Body of pancreas (tissue), 4 donors: ENCODE measurements around the gene GAD1. TPM values are rescaled to one million over a fixed set of nuclear protein-coding genes. Genes with fewer than 3 reads are reported as not detected.

Experiments
- ATAC-seq: fragments of 150-250 bp; one replicate; pipeline ENCODE4 v1.9.1; 2016
- DNase-seq, 4 donors: peaks; one replicate each; pipeline ENCODE4 v3.0.0-alpha.2; 2019
- H3K27ac ChIP-seq, 4 donors: fragments of 200-600 bp; sonication (generic); 1 replicate in 3 of 4; 2 replicates in 1 of 4; pipeline versions ENCODE4 v1.5.1 to v1.6.1; 2016 to 2019; ENCODE audit warnings: mild to moderate bottlenecking in 1 of 4, mixed read lengths in 1 of 4, moderate library complexity in 1 of 4
- H3K27me3 ChIP-seq, 2 donors: fragments of 200-600 bp; sonication (generic); one replicate each; pipeline ENCODE4 v1.6.0; 2016; ENCODE audit warnings: mild to moderate bottlenecking in 1 of 2
- H3K36me3 ChIP-seq, 2 donors: fragments of 200-600 bp; sonication (generic); replicated peaks in 1 of 2; 2 replicates each; pipeline ENCODE4 v1.5.1; 2016; ENCODE audit warnings: low read depth in 2 of 2; ENCODE audit not compliant: insufficient read depth in 1 of 2
- H3K4me1 ChIP-seq: fragments of 200-600 bp; sonication (generic); one replicate; pipeline ENCODE4 v1.6.0; 2016
- H3K4me3 ChIP-seq, 2 donors: fragments of 200-600 bp; sonication (generic); 1 replicate in 1 of 2; 2 replicates in 1 of 2; pipeline ENCODE4 v1.5.1; 2016 to 2019
- H3K9me3 ChIP-seq, 3 donors: fragments of 200-600 bp; sonication (generic); 1 replicate in 2 of 3; 2 replicates in 1 of 3; pipeline ENCODE4 v1.5.1; 2016
- CTCF ChIP-seq, 7 experiments: fragments of 450-650 bp in 4 of 7; fragments of 200-600 bp in 3 of 7; sonication (generic) in 3 of 7; IDR thresholded peaks; one replicate each; pipeline ENCODE4 v1.5.1; 2016 to 2019; ENCODE audit warnings: antibody characterized with exemption in 7 of 7
- POLR2A ChIP-seq, 3 donors: fragments of 450-650 bp; IDR thresholded peaks; one replicate each; pipeline ENCODE4 v1.6.1; 2016; ENCODE audit warnings: antibody characterized with exemption in 3 of 3, mild to moderate bottlenecking in 2 of 3
- WGBS, 2 donors: methylation state at CpG; one replicate each; pipeline ENCODE4 v1.1.5; 2017; 5-methylcytosine and 5-hydroxymethylcytosine counted together
- intact Hi-C: fragments of 100-400 bp; cut with DNase I; formaldehyde crosslinking; loops from one replicate; pipeline ENCODE4 v1.15.1; 2023
- total RNA-seq, 2 donors: library from RNA; depleted of rRNA; stranded (reverse); fragments of >200 nt; gene quantifications; one replicate each; pipeline ENCODE4 v1.1.0, GENCODE V29; 2016

GAD1 gene
- total RNA-seq, 2 donors from 2014 or later = not detected

GRCh38 chr2:170869036-170869435 is 52.3 kb downstream of the GAD1 start:
- no peak overlapping the region for H3K27ac ChIP-seq
- no peaks in the 10 kb centered on the region for H3K27me3 ChIP-seq
- H3K9me3 ChIP-seq = no peaks in the 10 kb centered on the region
- DNase-seq (no peak), ATAC-seq (no peak)
- TF ChIP-seq POLR2A (IDR thresholded peaks at IDR 0.05) = no peak
- no peak for TF ChIP-seq CTCF (IDR thresholded peaks at IDR 0.05)
- 68 to 85% methylated on average over 1 of the region's 1 CpG for WGBS, 2 donors
- no peaks in the 10 kb centered on the region for H3K36me3 ChIP-seq
- intact Hi-C loops = no loop called here
- peaks cover 9% of the 10 kb centered on the region for H3K4me1 ChIP-seq
- no peak overlapping the region for H3K4me3 ChIP-seq

- TF ChIP-seq POLR2A (IDR thresholded peaks at IDR 0.05) = no peak
- no peak for TF ChIP-seq CTCF (IDR thresholded peaks at IDR 0.05)
- WGBS, 2 donors = 79% methylated on average over 4 of the region's 4 CpGs
These were observed 52.8 kb downstream of the GAD1 start for GRCh38 chr2:170869461-170869860.

GRCh38 chr2:170873035-170873692 is 56.5 kb downstream of the GAD1 start:
- H3K9me3 ChIP-seq = no peaks in the 10 kb centered on the region
- ATAC-seq (peak; percentile 89), DNase-seq (peak; percentile 73 to 80 (median 78))
- no peak overlapping the region for H3K27ac ChIP-seq
- no peaks in the 10 kb centered on the region for H3K36me3 ChIP-seq
- no peak overlapping the region for H3K4me3 ChIP-seq
- 12 to 16% methylated on average over 13 of the region's 13 CpGs for WGBS, 2 donors
- intact Hi-C loops = no loop called here
- peaks cover 9% of the 10 kb centered on the region for H3K4me1 ChIP-seq
- TF ChIP-seq CTCF (IDR thresholded peaks at IDR 0.05) (peak; percentile 78 to 92 (median 83)), POLR2A (IDR thresholded peaks at IDR 0.05) (no peak)
- no peaks in the 10 kb centered on the region for H3K27me3 ChIP-seq

More at GRCh38 chr2:170869461-170869860, 52.8 kb downstream of the GAD1 start:
- no peak overlapping the region for H3K4me3 ChIP-seq
- DNase-seq (no peak), ATAC-seq (no peak)
- H3K36me3 ChIP-seq = no peaks in the 10 kb centered on the region
- no peaks in the 10 kb centered on the region for H3K9me3 ChIP-seq
- peaks cover 9% of the 10 kb centered on the region for H3K4me1 ChIP-seq
- no peaks in the 10 kb centered on the region for H3K27me3 ChIP-seq
- H3K27ac ChIP-seq = no peak overlapping the region
- intact Hi-C loops = no loop called here

- Histone ChIP-seq H3K27me3 (no peaks in the 10 kb centered on the region), H3K36me3 (no peaks in the 10 kb centered on the region), H3K4me3 (no peak overlapping the region), H3K4me1 (peaks cover 6% of the 10 kb centered on the region), H3K27ac (peak overlapping the region in 2 of 4 donors; percentile 6 to 46), H3K9me3 (no peaks in the 10 kb centered on the region)
- no peak for DNase-seq
- no peak for ATAC-seq
- intact Hi-C loops = no loop called here
- TF ChIP-seq CTCF (IDR thresholded peaks at IDR 0.05) = no peak
- no peak for TF ChIP-seq POLR2A (IDR thresholded peaks at IDR 0.05)
These were observed 61.4 kb downstream of the GAD1 start for GRCh38 chr2:170878066-170878465.

- TF ChIP-seq CTCF (IDR thresholded peaks at IDR 0.05) (no peak), POLR2A (IDR thresholded peaks at IDR 0.05) (no peak)
- Histone ChIP-seq H3K9me3 (no peaks in the 10 kb centered on the region), H3K36me3 (no peaks in the 10 kb centered on the region), H3K4me1 (peaks cover 1% of the 10 kb centered on the region), H3K27me3 (no peaks in the 10 kb centered on the region), H3K27ac (peak overlapping the region in 1 of 4 donors; percentile 46), H3K4me3 (no peak overlapping the region)
- WGBS, 2 donors = 57 to 88% methylated on average over 1 of the region's 1 CpG
- DNase-seq (no peak), ATAC-seq (no peak)
- intact Hi-C loops = no loop called here
These were observed 61.8 kb downstream of the GAD1 start for GRCh38 chr2:170878505-170878904.
